ENCODE measurements around the gene SBNO1. TPM values are rescaled to one million over a fixed set of nuclear protein-coding genes. Genes with fewer than 3 reads are reported as not detected.
"Not testable (repeated sequence)": the region's sequence is repeated elsewhere in the genome, so short reads cannot be mapped to it uniquely, and the experiment has no call there.

The SBNO1 gene
- total and polyA plus RNA-seq, 8 donors: 3.4 to 35.6 (median 9.9) TPM

DNA sequence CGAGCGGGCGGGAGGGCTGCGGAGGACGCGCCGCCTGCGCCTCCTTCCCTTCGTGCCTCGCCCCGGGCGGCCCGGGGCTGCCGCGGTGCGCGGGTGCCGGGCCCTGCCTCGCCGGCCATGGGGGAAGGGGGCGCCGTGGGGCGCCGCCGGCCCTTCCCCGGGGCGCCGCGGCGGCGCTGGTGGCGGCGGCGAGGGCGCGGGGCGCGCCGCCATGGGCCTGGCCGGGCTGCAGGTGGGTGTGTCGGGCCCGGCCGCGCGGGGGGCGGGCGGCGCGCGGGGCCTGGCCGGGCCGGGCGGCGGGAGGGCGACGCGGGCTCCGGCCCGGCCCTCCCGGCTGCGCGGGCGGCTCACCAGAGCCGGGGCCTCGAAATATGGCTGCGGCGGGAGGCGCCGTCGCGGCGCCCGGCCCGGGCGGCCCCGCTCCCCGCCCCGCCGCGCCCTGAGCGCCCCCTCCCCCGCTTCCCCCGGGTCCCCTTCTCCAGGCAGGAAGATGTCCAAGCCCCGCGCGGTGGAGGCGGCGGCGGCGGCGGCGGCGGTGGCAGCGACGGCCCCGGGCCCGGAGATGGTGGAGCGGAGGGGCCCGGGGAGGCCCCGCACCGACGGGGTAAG is 24.4 kb upstream of the SBNO1 start:
- Histone ChIP-seq H3K27me3 (no peaks in the 10 kb centered on the region), H3K4me3 (peak overlapping the region; percentile 67 to 87 (median 74)), H3K27ac (peak overlapping the region; percentile 85 to 96 (median 89)), H3K4me1 (peaks cover 32 to 65% (median 59%) of the 10 kb centered on the region in 4 donors), H3K9me3 (no peaks in the 10 kb centered on the region), H3K36me3 (peaks cover 16 to 35% (median 33%) of the 10 kb centered on the region in 4 donors)
- TF ChIP-seq, protein P1, sequence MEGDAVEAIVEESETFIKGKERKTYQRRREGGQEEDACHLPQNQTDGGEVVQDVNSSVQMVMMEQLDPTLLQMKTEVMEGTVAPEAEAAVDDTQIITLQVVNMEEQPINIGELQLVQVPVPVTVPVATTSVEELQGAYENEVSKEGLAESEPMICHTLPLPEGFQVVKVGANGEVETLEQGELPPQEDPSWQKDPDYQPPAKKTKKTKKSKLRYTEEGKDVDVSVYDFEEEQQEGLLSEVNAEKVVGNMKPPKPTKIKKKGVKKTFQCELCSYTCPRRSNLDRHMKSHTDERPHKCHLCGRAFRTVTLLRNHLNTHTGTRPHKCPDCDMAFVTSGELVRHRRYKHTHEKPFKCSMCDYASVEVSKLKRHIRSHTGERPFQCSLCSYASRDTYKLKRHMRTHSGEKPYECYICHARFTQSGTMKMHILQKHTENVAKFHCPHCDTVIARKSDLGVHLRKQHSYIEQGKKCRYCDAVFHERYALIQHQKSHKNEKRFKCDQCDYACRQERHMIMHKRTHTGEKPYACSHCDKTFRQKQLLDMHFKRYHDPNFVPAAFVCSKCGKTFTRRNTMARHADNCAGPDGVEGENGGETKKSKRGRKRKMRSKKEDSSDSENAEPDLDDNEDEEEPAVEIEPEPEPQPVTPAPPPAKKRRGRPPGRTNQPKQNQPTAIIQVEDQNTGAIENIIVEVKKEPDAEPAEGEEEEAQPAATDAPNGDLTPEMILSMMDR (IDR thresholded peaks at IDR 0.05): no peak
- TF ChIP-seq EP300 (IDR thresholded peaks at IDR 0.05) (no peak), POLR2A (IDR thresholded peaks at IDR 0.05) (no peak), POLR2AphosphoS5 (IDR thresholded peaks at IDR 0.05) (no peak)
- DNase-seq: peak in 1 of 2 donors; percentile 38
- intact Hi-C loops (cut with DNase I; ENCODE audit: low total_unique reads): no loop called here
- WGBS, 5 donors: 0 to 1% (median 0%) methylated on average over 2 to 78 of the region's 102 CpGs; no CpG with 5 or more reads in 1 of the 5 donors

DNA sequence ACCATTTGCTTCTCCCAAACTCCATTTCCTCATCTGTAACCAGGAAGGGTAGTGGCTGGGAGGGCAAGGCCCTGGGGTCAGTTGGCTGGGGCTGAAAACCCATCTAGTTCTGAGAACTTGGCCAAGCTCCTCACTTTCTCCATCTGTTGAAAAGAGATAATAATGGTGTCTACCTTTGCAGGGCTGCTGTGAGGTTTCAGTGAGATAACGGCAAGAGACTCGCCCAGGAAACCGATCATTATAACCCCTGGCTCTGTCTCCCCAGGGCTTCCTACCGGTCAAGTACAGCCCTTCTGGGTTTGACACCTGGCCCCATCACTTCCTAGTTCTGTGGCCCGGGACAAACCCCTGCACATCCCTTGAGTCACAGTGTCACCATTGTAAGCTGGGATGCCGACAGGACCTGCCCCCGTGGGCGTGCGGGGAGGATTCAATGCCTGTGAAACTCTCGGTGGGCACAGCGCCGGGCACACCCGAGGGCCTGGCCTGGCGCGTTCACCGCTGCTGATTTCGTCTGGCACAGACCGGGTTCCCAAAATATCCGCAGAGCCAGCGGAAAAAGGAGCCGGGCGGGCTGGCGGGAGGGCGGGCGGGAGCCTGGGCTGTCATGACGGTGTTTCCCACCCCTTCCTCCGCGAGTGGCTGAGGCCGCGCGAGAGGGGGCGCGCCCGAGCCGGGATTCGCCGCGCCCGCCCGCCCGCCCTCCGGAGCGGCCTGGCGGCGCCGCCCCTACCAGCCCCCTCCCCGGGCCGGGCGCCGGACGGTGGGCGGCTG is 23.7 kb upstream of the SBNO1 start:
- H3K4me3 ChIP-seq: peak overlapping the region; percentile 50 to 87 (median 54)
- 0 to 1% (median 0%) methylated on average over 11 to 52 of the region's 52 CpGs for WGBS, 5 donors
- H3K27me3 ChIP-seq: no peaks in the 10 kb centered on the region
- peak; percentile 80 to 94 for DNase-seq
- H3K36me3 ChIP-seq: peaks cover 16 to 28% (median 28%) of the 10 kb centered on the region in 4 donors
- TF ChIP-seq POLR2A (IDR thresholded peaks at IDR 0.05) (no peak), EP300 (IDR thresholded peaks at IDR 0.05) (no peak), POLR2AphosphoS5 (IDR thresholded peaks at IDR 0.05) (peak in 2 of 3 donors; percentile 12 to 21)
- TF ChIP-seq, protein P1 (IDR thresholded peaks at IDR 0.05): peak in 2 of 7 experiments; percentile 9 to 34
- H3K27ac ChIP-seq: peak overlapping the region; percentile 86 to 96 (median 94)
- no peaks in the 10 kb centered on the region for H3K9me3 ChIP-seq
- intact Hi-C loops (cut with DNase I; ENCODE audit: low total_unique reads): no loop called here
- peaks cover 32 to 65% (median 59%) of the 10 kb centered on the region in 4 donors for H3K4me1 ChIP-seq

DNA sequence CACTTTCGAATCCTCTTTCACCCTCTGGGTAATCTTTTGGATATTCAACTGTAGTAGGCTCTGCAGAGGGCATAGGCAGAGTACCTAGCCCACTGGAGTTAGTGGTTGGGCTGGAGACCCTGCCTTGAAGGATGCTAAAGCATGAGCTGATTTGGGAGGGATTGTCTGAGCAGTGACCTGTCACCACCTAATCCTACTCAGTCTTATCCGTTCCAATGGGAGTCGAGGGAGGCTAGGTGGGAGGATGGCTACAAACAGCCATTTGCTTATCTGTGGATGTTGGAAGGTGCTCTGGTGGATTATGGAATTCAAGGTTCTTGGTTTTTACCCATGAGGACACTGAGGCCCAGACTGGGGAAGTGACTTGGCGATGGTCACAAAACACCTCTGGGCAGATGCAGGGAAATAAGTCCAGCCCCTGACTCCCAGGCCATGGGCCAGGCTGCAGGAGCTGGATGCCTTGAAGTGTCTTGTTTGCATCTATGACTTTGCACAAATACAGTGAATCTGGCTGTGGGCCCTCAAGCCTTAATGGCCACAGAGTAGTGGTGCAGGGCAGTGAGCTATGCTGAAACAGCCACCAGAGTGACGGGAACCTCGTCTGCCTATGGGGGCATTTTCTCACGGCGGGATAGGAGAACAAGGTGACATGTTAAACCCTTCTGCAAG is 23.0 kb upstream of the SBNO1 start:
- Histone ChIP-seq H3K27ac (peak overlapping the region; percentile 86 to 96 (median 94)), H3K36me3 (peaks cover 10 to 21% (median 21%) of the 10 kb centered on the region in 4 donors), H3K4me3 (peak overlapping the region in 3 of 4 donors; percentile 53 to 87 (median 54)), H3K27me3 (no peaks in the 10 kb centered on the region), H3K4me1 (peaks cover 32 to 68% (median 57%) of the 10 kb centered on the region in 4 donors), H3K9me3 (no peaks in the 10 kb centered on the region)
- no peak for DNase-seq
- WGBS, 5 donors: 58 to 65% (median 61%) methylated on average over 8 of the region's 8 CpGs
- intact Hi-C loops (cut with DNase I; ENCODE audit: low total_unique reads): no loop called here
- TF ChIP-seq, protein P1 (IDR thresholded peaks at IDR 0.05): no peak
- TF ChIP-seq POLR2AphosphoS5 (IDR thresholded peaks at IDR 0.05) (no peak), POLR2A (IDR thresholded peaks at IDR 0.05) (no peak), EP300 (IDR thresholded peaks at IDR 0.05) (no peak)

DNA sequence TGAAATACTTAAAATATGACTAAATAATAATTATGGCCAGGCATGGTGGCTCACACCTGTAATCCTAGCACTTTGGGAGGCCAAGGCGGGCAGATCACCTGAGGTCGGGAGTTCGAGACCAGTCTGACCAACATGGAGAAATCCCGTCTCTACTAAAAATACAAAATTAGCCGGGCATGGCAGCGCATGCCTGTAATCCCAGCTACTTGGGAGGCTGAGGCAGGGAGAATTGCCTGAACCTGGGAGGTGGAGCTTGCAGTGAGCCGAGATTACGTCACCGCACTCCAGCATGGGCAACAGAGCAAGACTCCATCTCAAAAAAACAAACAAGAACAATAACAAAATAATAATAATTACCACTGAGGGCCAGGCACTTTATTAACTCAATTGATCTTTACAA is 20.9 kb upstream of the SBNO1 start:
- H3K4me1 ChIP-seq: peaks cover 22 to 47% (median 40%) of the 10 kb centered on the region in 4 donors
- WGBS, 5 donors: 92 to 94% (median 93%) methylated on average over 9 of the region's 9 CpGs
- H3K27me3 ChIP-seq; H3K36me3 ChIP-seq; H3K9me3 ChIP-seq; H3K4me3 ChIP-seq; H3K27ac ChIP-seq; intact Hi-C loops (cut with DNase I; ENCODE audit: low total_unique reads); DNase-seq: not testable (repeated sequence)
